ELF-1 (cell line): ENCODE data around the gene NUDT21.
"Not testable (repeated sequence)": the region's sequence is repeated elsewhere in the genome, so short reads cannot be mapped to it uniquely, and the experiment has no call there.

Experiments used
- DNase-seq: peaks from one replicate; pipeline ENCODE4 v3.0.0-alpha.2; 2016; ENCODE audit warnings: low read depth, low spot score

Gene NUDT21

GRCh38 chr16:56380778-56381485 is 70.2 kb downstream of the NUDT21 start:
- not testable (repeated sequence) for DNase-seq
